GM21528 (cell line): Measurements from ENCODE around the gene CHIC1.
"Not testable (repeated sequence)": the region's sequence is repeated elsewhere in the genome, so short reads cannot be mapped to it uniquely, and the experiment has no call there.

Experiments
- ATAC-seq: cut with Tn5 transposase; IDR thresholded peaks from one replicate; pipeline ENCODE4 v1.9.1; 2021; ENCODE audit warnings: mild to moderate bottlenecking, moderate library complexity; ENCODE audit not compliant: unreplicated experiment, low FRiP score

The CHIC1 gene

DNA sequence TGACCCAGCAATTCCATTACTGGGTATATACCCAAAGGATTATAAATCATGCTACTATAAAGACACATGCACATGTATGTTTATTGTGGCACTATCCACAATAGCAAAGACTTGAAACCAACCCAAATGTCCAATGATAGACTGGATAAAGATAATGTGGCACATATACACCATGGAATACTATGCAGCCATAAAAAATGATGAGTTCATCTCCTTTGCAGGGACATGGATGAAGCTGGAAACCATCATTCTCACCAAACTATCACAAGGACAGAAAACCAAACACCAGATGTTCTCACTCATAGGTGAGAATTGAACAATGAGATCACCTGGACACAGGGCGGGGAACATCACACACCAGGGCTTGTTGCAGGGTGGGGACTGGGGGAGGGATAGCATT lies 144.0 kb downstream of the CHIC1 start:
- not testable (repeated sequence) for ATAC-seq

DNA sequence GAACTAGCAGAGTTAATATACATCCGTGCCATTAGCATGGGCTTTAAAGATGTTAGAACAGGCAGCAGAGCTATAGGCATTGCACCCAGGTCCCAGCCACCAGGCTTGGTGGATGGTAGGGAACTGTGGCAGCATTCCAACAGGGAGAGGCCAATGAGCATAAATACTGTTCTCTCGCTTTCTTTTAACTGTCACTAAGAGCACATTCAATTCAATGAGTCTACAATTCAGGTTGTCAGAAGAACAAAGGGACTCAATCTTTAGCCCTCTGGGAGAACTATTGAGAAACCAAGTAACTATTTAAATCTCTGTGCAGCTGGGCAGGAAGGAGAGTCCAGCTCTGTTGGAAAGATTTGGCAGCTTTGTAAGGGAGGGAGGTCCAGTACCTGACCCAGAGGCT lies 165.6 kb downstream of the CHIC1 start:
- no peak for ATAC-seq
